GM12801 (cell line): Measurements from ENCODE around the gene NEFH.
"Not testable (repeated sequence)": the region's sequence is repeated elsewhere in the genome, so short reads cannot be mapped to it uniquely, and the experiment has no call there.

ENCODE experiments used
- CTCF ChIP-seq: IDR thresholded peaks from one replicate; pipeline ENCODE4 v1.5.1; 2011; ENCODE audit warnings: control low read depth; ENCODE audit not compliant: insufficient read length; ENCODE audit errors: extremely low read depth

NEFH gene

GRCh38 chr22:29479417-29480261, at the start of gene NEFH:
Gene NEFH (plus strand): TSS chr22:29480218. CDS start chr22:29480263, 45 bp downstream.
- TF ChIP-seq CTCF, result no peak

- TF ChIP-seq CTCF, result no peak
Observed at GRCh38 chr22:29431986-29432385, 48.0 kb upstream of the NEFH start.

GRCh38 chr22:29433856-29434255, 46.2 kb upstream of the NEFH start:
- no peak for TF ChIP-seq CTCF

- no peak for TF ChIP-seq CTCF
Observed at GRCh38 chr22:29434288-29434687, 45.7 kb upstream of the NEFH start.

- no peak for TF ChIP-seq CTCF
Observed at GRCh38 chr22:29435236-29436136, 44.5 kb upstream of the NEFH start.

GRCh38 chr22:29438283-29438682, 41.7 kb upstream of the NEFH start, which contains the start of gene RFPL1:
Gene RFPL1 (plus strand): TSS chr22:29438583.
- not testable (repeated sequence) for TF ChIP-seq CTCF

GRCh38 chr22:29442976-29443375, 37.0 kb upstream of the NEFH start:
- TF ChIP-seq CTCF, result no peak
